ENCODE measurements around the gene SLC25A34. TPM values are rescaled to one million over a fixed set of nuclear protein-coding genes. Genes with fewer than 3 reads are reported as not detected.
A peak's percentile ranks its signal among the peaks of the same experiment; 100 is the strongest.

SLC25A34 gene
- 0.90 to 1.9 TPM (median 1.3 TPM) in 3 replicates for total RNA-seq
- long read RNA-seq, partial matches to known transcripts: 0 of 1 reads
- long read RNA-seq, other reads (novel, unspliced or antisense): 1 of 1 reads

DNA sequence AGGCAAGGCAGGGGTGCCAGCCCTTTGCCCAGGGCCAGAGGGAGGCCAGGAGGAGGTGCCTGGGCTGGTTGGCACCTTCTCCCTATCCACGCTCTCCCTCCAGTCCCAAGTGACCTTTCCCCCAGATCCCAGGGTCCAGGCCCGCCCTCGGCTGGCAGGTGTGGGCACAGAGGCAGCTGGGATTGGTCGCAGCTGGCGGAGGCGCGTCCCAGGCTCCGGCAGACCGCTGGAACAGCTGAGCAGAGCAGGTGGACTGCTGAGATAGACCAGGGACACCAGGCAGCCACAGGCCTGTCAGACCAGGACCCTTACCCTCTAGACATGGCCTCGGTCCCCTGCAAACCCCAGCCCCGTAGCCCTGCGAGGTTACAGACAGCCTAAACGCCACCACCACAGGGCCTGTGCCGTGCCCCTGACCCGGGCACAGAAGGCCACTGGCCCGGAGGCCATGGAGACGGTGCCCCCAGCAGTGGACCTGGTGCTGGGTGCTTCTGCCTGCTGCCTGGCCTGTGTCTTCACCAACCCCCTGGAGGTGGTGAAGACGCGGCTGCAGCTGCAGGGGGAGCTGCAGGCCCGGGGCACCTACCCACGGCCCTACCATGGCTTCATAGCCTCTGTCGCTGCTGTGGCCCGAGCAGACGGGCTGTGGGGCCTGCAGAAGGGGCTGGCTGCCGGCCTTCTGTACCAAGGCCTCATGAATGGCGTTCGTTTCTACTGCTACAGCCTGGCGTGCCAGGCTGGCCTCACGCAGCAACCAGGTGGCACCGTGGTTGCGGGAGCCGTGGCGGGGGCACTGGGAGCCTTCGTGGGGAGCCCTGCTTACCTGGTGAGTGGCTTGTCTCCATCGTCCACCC is at the start of gene SLC25A34:
Gene SLC25A34, plus strand, starts transcription at position 221 of the 854 bp plus-strand sequence. Its CDS starts 228 bp downstream, at position 449.
- no peak within 1 kb of the TSS for H3K4me3 Mint-ChIP-seq (ENCODE audit: unreplicated experiment)
- DNase-seq (ENCODE audit: low spot score): peak; percentile 92
- no peaks in the 10 kb centered on the region for H3K27me3 Mint-ChIP-seq (ENCODE audit: low read depth)
- peaks cover 3% of the 10 kb centered on the region for H3K4me1 Mint-ChIP-seq (ENCODE audit: low read depth)
- no peaks in the 10 kb centered on the region for H3K9me3 Mint-ChIP-seq (ENCODE audit: low read depth)
- TF ChIP-seq, protein P1, sequence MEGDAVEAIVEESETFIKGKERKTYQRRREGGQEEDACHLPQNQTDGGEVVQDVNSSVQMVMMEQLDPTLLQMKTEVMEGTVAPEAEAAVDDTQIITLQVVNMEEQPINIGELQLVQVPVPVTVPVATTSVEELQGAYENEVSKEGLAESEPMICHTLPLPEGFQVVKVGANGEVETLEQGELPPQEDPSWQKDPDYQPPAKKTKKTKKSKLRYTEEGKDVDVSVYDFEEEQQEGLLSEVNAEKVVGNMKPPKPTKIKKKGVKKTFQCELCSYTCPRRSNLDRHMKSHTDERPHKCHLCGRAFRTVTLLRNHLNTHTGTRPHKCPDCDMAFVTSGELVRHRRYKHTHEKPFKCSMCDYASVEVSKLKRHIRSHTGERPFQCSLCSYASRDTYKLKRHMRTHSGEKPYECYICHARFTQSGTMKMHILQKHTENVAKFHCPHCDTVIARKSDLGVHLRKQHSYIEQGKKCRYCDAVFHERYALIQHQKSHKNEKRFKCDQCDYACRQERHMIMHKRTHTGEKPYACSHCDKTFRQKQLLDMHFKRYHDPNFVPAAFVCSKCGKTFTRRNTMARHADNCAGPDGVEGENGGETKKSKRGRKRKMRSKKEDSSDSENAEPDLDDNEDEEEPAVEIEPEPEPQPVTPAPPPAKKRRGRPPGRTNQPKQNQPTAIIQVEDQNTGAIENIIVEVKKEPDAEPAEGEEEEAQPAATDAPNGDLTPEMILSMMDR (IDR thresholded peaks at IDR 0.05): no peak
- H3K27ac Mint-ChIP-seq (ENCODE audit: unreplicated experiment): no peak within 1 kb of the TSS
- H3K36me3 Mint-ChIP-seq (ENCODE audit: low read depth): peaks cover 8% of the 10 kb centered on the region

- no peaks in the 10 kb centered on the region for H3K9me3 Mint-ChIP-seq (ENCODE audit: low read depth)
- DNase-seq (ENCODE audit: low spot score): no peak
- H3K4me3 Mint-ChIP-seq (ENCODE audit: unreplicated experiment): no peak overlapping the region
- H3K27ac Mint-ChIP-seq (ENCODE audit: unreplicated experiment): no peak overlapping the region
- no peaks in the 10 kb centered on the region for H3K36me3 Mint-ChIP-seq (ENCODE audit: low read depth)
- TF ChIP-seq, protein P1 (IDR thresholded peaks at IDR 0.05): no peak
- no peaks in the 10 kb centered on the region for H3K27me3 Mint-ChIP-seq (ENCODE audit: low read depth)
- H3K4me1 Mint-ChIP-seq (ENCODE audit: low read depth): peaks cover 45% of the 10 kb centered on the region
Observed at GRCh38 chr1:15687446-15687845, 48.6 kb upstream of the SLC25A34 start.

- Mint-ChIP-seq H3K4me3 (ENCODE audit: unreplicated experiment) (no peak overlapping the region), H3K27me3 (ENCODE audit: low read depth) (no peaks in the 10 kb centered on the region), H3K9me3 (ENCODE audit: low read depth) (no peaks in the 10 kb centered on the region), H3K36me3 (ENCODE audit: low read depth) (no peaks in the 10 kb centered on the region), H3K4me1 (ENCODE audit: low read depth) (peaks cover 37% of the 10 kb centered on the region), H3K27ac (ENCODE audit: unreplicated experiment) (no peak overlapping the region)
- DNase-seq (ENCODE audit: low spot score): no peak
- TF ChIP-seq, protein P1 (IDR thresholded peaks at IDR 0.05): no peak
Observed at GRCh38 chr1:15690317-15690716, 45.7 kb upstream of the SLC25A34 start.

GRCh38 chr1:15691434-15692032 is 44.5 kb upstream of the SLC25A34 start:
- Mint-ChIP-seq H3K27ac (ENCODE audit: unreplicated experiment) (peak overlapping the region; percentile 75), H3K27me3 (ENCODE audit: low read depth) (no peaks in the 10 kb centered on the region), H3K4me3 (ENCODE audit: unreplicated experiment) (no peak overlapping the region), H3K36me3 (ENCODE audit: low read depth) (peaks cover under 1% of the 10 kb centered on the region), H3K9me3 (ENCODE audit: low read depth) (no peaks in the 10 kb centered on the region), H3K4me1 (ENCODE audit: low read depth) (peaks cover 29% of the 10 kb centered on the region)
- TF ChIP-seq, protein P1 (IDR thresholded peaks at IDR 0.05): no peak
- no peak for DNase-seq (ENCODE audit: low spot score)

DNA sequence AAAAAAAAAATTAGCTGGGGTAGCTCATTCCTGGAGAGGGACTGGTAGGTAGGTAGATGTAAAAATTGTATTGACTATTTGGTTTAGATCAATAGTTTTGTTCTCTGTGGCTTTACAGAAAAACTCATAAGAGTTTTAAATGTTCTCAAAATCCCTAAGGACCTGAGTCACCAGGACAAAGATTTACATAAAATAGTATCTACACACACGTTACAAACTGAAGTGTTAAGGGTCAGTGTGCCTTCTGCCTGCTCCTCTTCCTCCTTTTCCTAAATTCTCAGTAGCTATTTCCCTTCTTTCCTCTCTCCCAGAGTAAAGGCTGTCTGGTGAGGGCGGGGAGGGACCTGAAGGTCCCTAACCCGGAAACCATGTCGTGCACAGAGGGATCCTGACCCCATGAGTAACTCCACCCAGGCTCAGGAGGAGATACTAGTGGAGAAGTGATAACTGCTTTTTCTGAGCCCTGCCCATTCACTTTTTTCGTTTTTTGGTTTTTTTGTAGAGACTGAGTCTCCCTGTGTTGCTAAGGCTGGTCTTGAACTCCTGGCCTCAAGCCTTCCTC is 43.9 kb upstream of the SLC25A34 start:
- H3K4me1 Mint-ChIP-seq (ENCODE audit: low read depth): peaks cover 31% of the 10 kb centered on the region

More for the DNA sequence above, 43.9 kb upstream of the SLC25A34 start:
- Mint-ChIP-seq H3K9me3 (ENCODE audit: low read depth) (no peaks in the 10 kb centered on the region), H3K27me3 (ENCODE audit: low read depth) (no peaks in the 10 kb centered on the region), H3K27ac (ENCODE audit: unreplicated experiment) (peak overlapping the region; percentile 75), H3K36me3 (ENCODE audit: low read depth) (peaks cover 3% of the 10 kb centered on the region), H3K4me3 (ENCODE audit: unreplicated experiment) (no peak overlapping the region)
- TF ChIP-seq, protein P1 (IDR thresholded peaks at IDR 0.05): no peak
- no peak for DNase-seq (ENCODE audit: low spot score)
